ENCODE results near the gene GRAMD1A. TPM values are rescaled to one million over a fixed set of nuclear protein-coding genes. Genes with fewer than 3 reads are reported as not detected.
A peak's percentile ranks its signal among the peaks of the same experiment; 100 is the strongest.
"Not testable (repeated sequence)": the region's sequence is repeated elsewhere in the genome, so short reads cannot be mapped to it uniquely, and the experiment has no call there.

Gene GRAMD1A
- total RNA-seq, 2 donors from 2014 or later = 158 to 160 TPM

GRCh38 chr19:34970185-34970780 lies 29.8 kb upstream of the GRAMD1A start:
- H3K27ac Mint-ChIP-seq = peak overlapping the region in 1 of 2 donors; percentile 50
- not testable (repeated sequence) for ATAC-seq; DNase-seq (ENCODE audit: low spot score in 2 of 2)
- peaks cover 14 to 35% of the 10 kb centered on the region in 2 donors for H3K36me3 Mint-ChIP-seq
- peaks cover 7 to 18% of the 10 kb centered on the region in 2 donors for H3K9me3 Mint-ChIP-seq

- ATAC-seq (no peak), DNase-seq (ENCODE audit: low spot score in 2 of 2) (no peak)
- Mint-ChIP-seq H3K9me3 (peaks cover 7 to 23% of the 10 kb centered on the region in 2 donors), H3K27ac (no peak overlapping the region), H3K36me3 (peaks cover 14 to 29% of the 10 kb centered on the region in 2 donors)
Observed at GRCh38 chr19:34972163-34972705, 27.9 kb upstream of the GRAMD1A start.

- ATAC-seq (no peak), DNase-seq (ENCODE audit: low spot score in 2 of 2) (no peak)
- no peak overlapping the region for H3K27ac Mint-ChIP-seq
- H3K9me3 Mint-ChIP-seq = peaks cover 0 to 9% of the 10 kb centered on the region in 2 donors
- peaks cover 4 to 15% of the 10 kb centered on the region in 2 donors for H3K36me3 Mint-ChIP-seq
Observed at GRCh38 chr19:34974646-34975045, 25.5 kb upstream of the GRAMD1A start.

- peaks cover 4 to 11% of the 10 kb centered on the region in 2 donors for H3K36me3 Mint-ChIP-seq
- ATAC-seq = no peak
- no peak overlapping the region for H3K27ac Mint-ChIP-seq
- DNase-seq (ENCODE audit: low spot score in 2 of 2) = no peak
- peaks cover 0 to 9% of the 10 kb centered on the region in 2 donors for H3K9me3 Mint-ChIP-seq
Observed at GRCh38 chr19:34975056-34975455, 25.1 kb upstream of the GRAMD1A start.

GRCh38 chr19:34976611-34977010 lies 23.5 kb upstream of the GRAMD1A start:
- no peak for ATAC-seq

GRCh38 chr19:34979819-34980640 lies 20.1 kb upstream of the GRAMD1A start:
- peaks cover 0 to 14% of the 10 kb centered on the region in 2 donors for H3K9me3 Mint-ChIP-seq
- DNase-seq (ENCODE audit: low spot score in 2 of 2) (peak in 1 of 2 donors; percentile 20), ATAC-seq (no peak)
- peaks cover 4 to 16% of the 10 kb centered on the region in 2 donors for H3K36me3 Mint-ChIP-seq
- H3K27ac Mint-ChIP-seq = no peak overlapping the region

More at GRCh38 chr19:34976611-34977010, 23.5 kb upstream of the GRAMD1A start:
- no peak for DNase-seq (ENCODE audit: low spot score in 2 of 2)
- peaks cover 0 to 9% of the 10 kb centered on the region in 2 donors for H3K9me3 Mint-ChIP-seq
- peaks cover 4 to 8% of the 10 kb centered on the region in 2 donors for H3K36me3 Mint-ChIP-seq
- H3K27ac Mint-ChIP-seq = no peak overlapping the region

GRCh38 chr19:34982275-34982674 lies 17.8 kb upstream of the GRAMD1A start:
- H3K36me3 Mint-ChIP-seq = peaks cover 4 to 12% of the 10 kb centered on the region in 2 donors
- H3K9me3 Mint-ChIP-seq = peaks cover 0 to 4% of the 10 kb centered on the region in 2 donors
- no peak overlapping the region for H3K27ac Mint-ChIP-seq
- ATAC-seq (no peak), DNase-seq (ENCODE audit: low spot score in 2 of 2) (no peak)

GRCh38 chr19:34983786-34984185 lies 16.3 kb upstream of the GRAMD1A start:
- H3K9me3 Mint-ChIP-seq = peaks cover 0 to 4% of the 10 kb centered on the region in 2 donors
- DNase-seq (ENCODE audit: low spot score in 2 of 2) = no peak
- H3K36me3 Mint-ChIP-seq = peaks cover 4 to 12% of the 10 kb centered on the region in 2 donors
- ATAC-seq = no peak
- no peak overlapping the region for H3K27ac Mint-ChIP-seq

- H3K9me3 Mint-ChIP-seq = peaks cover 0 to 4% of the 10 kb centered on the region in 2 donors
- H3K27ac Mint-ChIP-seq = no peak overlapping the region
- H3K36me3 Mint-ChIP-seq = peaks cover 4 to 12% of the 10 kb centered on the region in 2 donors
- DNase-seq (ENCODE audit: low spot score in 2 of 2) (no peak), ATAC-seq (no peak)
Observed at GRCh38 chr19:34984287-34984686, 15.8 kb upstream of the GRAMD1A start.

- Mint-ChIP-seq H3K9me3 (peaks cover 0 to 4% of the 10 kb centered on the region in 2 donors), H3K27ac (peak overlapping the region; percentile 77 to 78), H3K36me3 (peaks cover 4 to 12% of the 10 kb centered on the region in 2 donors)
- ATAC-seq (peak; percentile 48 to 56), DNase-seq (ENCODE audit: low spot score in 2 of 2) (no peak)
Observed at GRCh38 chr19:34985249-34986022, 14.7 kb upstream of the GRAMD1A start.

GRCh38 chr19:34988119-34988518 lies 12.0 kb upstream of the GRAMD1A start:
- no peak for DNase-seq (ENCODE audit: low spot score in 2 of 2)
- peaks cover 0 to 11% of the 10 kb centered on the region in 2 donors for H3K9me3 Mint-ChIP-seq
- peaks cover 10 to 20% of the 10 kb centered on the region in 2 donors for H3K36me3 Mint-ChIP-seq
- no peak for ATAC-seq
- H3K27ac Mint-ChIP-seq = peak overlapping the region in 1 of 2 donors; percentile 89

GRCh38 chr19:34989298-34989697 lies 10.8 kb upstream of the GRAMD1A start:
- ATAC-seq (peak in 1 of 2 donors; percentile 6), DNase-seq (ENCODE audit: low spot score in 2 of 2) (no peak)
- Mint-ChIP-seq H3K36me3 (peaks cover 10 to 15% of the 10 kb centered on the region in 2 donors), H3K27ac (peak overlapping the region in 1 of 2 donors; percentile 89), H3K9me3 (peaks cover 0 to 8% of the 10 kb centered on the region in 2 donors)

- Mint-ChIP-seq H3K36me3 (peaks cover 6 to 9% of the 10 kb centered on the region in 2 donors), H3K9me3 (peaks cover 0 to 7% of the 10 kb centered on the region in 2 donors), H3K27ac (peak overlapping the region; percentile 9 to 89)
- DNase-seq (ENCODE audit: low spot score in 2 of 2) (peak in 1 of 2 donors; percentile 80), ATAC-seq (peak; percentile 87 to 88)
Observed at GRCh38 chr19:34990578-34991192, 9.4 kb upstream of the GRAMD1A start.

GRCh38 chr19:34991542-34992333 lies 8.4 kb upstream of the GRAMD1A start:
- Mint-ChIP-seq H3K27ac (peak overlapping the region in 1 of 2 donors; percentile 89), H3K9me3 (peaks cover 0 to 7% of the 10 kb centered on the region in 2 donors), H3K36me3 (peaks cover 6 to 13% of the 10 kb centered on the region in 2 donors)
- DNase-seq (ENCODE audit: low spot score in 2 of 2) (no peak), ATAC-seq (peak in 1 of 2 donors; percentile 12)

- DNase-seq (ENCODE audit: low spot score in 2 of 2); H3K9me3 Mint-ChIP-seq; ATAC-seq: not testable (repeated sequence)
- peak overlapping the region in 1 of 2 donors; percentile 89 for H3K27ac Mint-ChIP-seq
- peaks cover 6 to 13% of the 10 kb centered on the region in 2 donors for H3K36me3 Mint-ChIP-seq
Observed at GRCh38 chr19:34992582-34992981, 7.5 kb upstream of the GRAMD1A start.

All from activated naive CD4-positive, alpha-beta T cell treated with anti-CD3 and anti-CD28 coated beads, Interleukin-2, amount 50 U/mL, for 72 hours (primary cell).